Activated T-helper 1 cell treated with anti-CD3 and anti-CD28 coated beads, Interleukin-2, amount 50 U/mL, for 16 hours (primary cell): ENCODE measurements around the gene TM9SF1.

Experiments
- DNase-seq, 2 donors: peaks; one replicate each; pipeline ENCODE4 v3.0.0-alpha.2; 2020; ENCODE audit warnings: low read depth in 1 of 2, low spot score in 1 of 2

TM9SF1 gene

DNA sequence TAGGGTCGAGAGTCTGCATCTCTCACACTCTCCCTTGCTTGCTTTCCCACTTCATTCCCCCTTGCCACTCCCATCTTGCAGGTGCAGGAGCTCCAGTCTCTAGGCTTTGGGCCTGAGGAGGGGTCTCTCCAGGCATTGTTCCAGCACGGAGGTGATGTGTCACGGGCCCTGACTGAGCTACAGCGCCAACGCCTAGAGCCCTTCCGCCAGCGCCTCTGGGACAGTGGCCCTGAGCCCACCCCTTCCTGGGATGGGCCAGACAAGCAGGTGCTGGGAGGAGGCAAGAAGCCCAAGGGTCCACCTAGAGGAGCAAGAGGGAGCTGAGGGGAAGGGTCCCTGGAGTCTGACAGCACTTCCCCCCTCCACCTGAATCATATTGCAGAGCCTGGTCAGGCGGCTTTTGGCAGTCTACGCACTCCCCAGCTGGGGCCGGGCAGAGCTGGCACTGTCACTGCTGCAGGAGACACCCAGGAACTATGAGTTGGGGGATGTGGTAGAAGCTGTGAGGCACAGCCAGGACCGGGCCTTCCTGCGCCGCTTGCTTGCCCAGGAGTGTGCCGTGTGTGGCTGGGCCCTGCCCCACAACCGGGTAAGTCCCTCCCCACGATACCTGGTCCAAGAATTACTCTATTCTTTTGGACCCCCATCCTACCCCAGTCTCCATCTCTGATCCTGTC lies 43.7 kb downstream of the TM9SF1 start:
- DNase-seq = no peak

DNA sequence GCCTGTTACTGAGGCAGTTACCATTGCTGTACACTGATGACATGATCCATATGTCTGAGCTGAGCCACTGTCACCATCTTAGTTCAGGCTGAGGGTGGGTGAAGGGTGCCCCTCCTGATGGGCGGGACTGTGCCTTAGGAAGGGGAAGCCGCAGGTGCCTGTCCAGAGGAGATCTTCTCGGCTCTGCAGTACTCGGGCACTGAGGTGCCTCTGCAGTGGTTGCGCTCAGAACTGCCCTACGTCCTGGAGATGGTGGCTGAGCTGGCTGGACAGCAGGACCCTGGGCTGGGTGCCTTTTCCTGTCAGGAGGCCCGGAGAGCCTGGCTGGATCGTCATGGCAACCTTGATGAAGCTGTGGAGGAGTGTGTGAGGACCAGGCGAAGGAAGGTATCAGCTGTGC lies 44.2 kb downstream of the TM9SF1 start:
- no peak for DNase-seq

DNA sequence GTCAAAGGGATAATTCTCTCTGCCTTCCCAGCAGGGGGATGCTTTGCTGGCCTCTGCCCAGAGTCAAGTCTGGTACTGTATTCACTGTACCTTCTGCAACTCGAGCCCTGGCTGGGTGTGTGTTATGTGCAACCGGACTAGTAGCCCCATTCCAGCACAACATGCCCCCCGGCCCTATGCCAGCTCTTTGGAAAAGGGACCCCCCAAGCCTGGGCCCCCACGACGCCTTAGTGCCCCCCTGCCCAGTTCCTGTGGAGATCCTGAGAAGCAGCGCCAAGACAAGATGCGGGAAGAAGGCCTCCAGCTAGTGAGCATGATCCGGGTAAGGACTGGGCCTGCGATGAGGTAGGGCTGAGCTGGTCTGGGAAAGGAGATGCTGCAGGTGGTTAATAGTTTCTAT lies 44.7 kb downstream of the TM9SF1 start:
- no peak for DNase-seq

DNA sequence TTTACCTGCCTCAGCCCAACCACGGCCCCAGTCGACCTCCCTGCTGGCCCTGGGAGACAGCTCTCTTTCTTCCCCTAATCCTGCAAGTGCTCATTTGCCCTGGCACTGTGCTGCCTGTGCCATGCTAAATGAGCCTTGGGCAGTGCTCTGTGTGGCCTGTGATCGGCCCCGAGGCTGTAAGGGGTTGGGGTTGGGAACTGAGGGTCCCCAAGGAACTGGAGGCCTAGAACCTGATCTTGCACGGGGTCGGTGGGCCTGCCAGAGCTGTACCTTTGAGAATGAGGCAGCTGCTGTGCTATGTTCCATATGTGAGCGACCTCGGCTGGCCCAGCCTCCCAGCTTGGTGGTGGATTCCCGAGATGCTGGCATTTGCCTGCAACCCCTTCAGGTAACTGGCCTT lies 45.2 kb downstream of the TM9SF1 start:
- DNase-seq = no peak

DNA sequence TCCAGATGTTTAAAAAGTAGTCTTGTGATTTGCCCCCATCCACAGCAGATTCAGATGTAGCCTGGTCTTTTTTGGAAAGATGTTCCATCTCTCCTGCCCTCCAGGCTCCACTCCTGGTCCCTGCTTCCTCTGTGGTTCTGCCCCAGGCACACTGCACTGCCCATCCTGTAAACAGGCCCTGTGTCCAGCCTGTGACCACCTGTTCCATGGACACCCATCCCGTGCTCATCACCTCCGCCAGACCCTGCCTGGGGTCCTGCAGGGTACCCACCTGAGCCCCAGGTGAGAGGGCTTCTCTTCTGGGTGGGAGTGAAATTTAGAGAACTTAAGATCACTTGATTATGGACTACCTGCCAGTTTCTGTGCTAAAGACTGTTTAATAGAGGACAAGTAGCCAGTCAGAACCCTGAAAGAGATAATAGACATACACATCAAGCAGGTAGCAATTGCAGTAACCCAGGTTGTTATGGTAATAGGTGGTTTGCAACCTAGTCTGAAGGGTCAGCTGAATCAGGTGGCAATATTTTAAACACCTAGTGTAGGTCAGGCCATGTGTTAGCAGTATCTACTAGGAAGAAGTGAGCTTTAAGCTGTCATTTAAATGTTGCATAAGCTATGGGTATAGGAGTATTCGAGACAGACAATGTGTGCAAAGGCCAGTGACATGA lies 45.8 kb downstream of the TM9SF1 start:
- no peak for DNase-seq

DNA sequence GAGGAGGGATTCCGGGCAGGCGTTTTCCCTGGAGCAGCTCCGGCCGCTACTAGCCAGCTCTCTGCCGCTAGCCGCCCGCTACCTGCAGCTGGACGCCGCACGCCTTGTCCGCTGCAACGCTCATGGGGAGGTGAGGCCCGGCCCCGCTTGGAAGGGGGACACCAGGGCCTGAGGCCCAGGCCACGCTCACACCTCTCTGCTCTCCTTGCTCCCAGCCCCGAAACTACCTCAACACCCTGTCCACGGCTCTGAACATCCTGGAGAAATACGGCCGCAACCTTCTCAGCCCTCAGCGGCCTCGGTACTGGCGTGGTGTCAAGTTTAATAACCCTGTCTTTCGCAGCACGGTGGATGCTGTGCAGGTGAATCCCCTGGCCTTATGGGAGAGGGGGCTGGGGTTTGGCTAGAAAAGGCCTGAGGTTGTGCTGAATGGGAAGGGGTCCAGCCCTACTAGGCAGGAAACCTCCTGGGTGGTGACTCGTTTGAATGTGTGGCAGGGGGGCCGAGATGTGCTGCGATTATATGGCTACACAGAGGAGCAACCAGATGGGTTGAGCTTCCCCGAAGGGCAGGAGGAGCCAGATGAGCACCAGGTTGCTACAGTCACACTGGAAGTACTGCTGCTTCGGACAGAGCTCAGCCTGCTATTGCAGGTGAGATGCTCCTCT lies 47.3 kb downstream of the TM9SF1 start:
- no peak for DNase-seq

DNA sequence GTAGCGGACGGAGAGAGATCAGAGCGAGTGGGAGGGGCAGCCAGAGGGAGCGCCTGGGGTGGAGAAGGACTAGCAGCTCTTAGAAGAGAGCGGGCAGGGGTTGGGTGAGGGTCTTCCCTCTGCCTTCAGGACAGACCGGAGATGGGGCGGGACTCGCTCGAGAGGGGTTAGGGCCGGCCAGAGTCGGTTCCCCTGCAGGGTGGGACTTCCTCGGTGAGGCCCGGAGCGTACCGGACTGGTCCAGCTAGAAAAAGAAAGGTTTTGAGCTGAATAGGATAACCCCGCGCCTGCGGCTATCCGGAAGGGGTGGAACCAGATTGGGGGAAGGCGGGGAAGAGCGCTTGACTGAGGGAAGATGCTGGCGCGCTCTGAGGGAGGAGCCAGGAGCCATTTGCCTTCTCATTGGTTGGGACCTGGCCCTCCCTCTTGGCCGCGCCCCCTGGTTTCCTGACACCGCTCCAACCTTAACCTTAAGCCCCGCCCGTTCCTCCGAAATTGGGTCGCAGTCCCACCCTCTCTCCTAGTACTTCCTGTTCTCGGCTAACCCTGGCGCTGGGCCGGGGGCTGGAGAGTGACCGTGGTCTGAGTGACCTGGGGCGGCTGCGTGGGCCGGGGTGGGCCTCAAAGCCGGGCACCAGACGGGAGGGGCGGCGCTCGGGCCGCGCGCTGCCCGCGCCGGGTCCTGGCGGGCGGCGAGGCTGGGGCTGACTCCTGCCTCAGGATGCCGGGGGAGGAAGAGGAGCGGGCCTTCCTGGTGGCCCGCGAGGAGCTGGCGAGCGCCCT lies 48.1 kb downstream of the TM9SF1 start, which contains the start of gene RNF31:
TSS of gene RNF31 (plus strand) at position 521 of the 783 bp plus-strand sequence. CDS start at position 722, 201 bp downstream.
- peak; percentile 94 to 95 for DNase-seq

DNA sequence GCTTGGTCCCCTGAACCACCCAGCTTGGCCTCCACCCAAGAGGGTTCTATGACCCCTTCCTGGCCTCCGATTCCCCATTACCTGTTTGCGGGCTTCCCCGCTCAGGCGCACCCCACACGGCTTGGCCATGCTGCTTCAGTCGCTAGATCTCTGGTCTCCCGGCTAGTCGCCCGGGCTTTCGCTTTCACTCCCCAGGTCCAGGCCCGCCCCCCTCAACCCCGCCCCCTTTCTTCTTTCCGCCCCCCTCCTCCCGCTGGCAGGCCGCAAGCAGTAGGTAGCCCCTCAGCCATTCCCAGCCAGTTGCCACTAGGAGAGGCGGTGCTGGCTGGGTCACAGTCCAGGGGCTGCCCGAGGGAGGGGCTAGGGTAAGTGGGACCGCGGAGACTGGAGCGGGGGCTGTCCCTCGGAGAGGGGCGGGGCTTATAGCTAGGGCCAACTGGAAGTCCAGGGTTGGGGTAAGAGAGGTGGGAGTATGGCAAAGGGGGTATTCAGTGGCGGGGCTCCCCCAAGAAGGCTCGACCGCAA lies 48.7 kb downstream of the TM9SF1 start, which contains the start of gene PSME2:
TSS of gene PSME2 (minus strand) at position 158 of the 525 bp plus-strand sequence. CDS start at position 129, 29 bp downstream.
- DNase-seq = peak; percentile 51 to 74

DNA sequence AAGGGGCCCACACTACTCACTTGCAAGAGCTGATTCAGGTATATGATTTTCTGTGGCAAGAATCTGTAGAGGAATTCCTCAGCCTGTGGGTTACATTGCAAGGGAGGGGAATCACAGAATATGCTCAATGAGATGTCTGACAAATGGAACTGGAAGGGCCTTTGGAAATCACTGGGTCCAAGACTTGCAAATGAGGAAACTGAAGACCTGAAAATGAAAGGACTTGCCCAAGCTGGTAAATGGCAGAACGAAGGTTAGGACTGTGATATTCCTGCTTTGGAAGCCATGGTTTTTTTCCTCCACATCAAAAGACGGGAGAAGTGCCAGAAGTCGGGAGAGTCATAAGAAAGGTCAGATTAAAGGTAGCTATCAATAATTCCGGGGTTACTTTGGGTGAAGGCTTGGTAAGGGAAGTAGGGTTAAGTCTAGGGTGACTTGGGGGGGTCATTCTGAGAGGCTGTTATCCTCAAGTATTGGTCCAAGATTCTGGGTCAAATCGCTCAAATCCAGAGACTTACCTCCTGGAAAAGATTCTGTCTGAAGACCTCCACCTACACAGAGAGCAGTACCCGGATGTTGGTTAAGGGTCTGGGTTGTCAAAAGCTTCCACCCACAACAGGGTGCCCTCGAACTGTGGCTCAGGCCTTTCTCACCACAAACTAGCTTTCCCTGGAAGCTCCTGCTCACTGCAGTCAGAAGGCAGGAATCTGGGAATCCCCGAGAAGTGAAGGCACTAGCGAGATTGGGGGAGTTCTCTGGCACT lies 49.4 kb downstream of the TM9SF1 start:
- DNase-seq = no peak

DNA sequence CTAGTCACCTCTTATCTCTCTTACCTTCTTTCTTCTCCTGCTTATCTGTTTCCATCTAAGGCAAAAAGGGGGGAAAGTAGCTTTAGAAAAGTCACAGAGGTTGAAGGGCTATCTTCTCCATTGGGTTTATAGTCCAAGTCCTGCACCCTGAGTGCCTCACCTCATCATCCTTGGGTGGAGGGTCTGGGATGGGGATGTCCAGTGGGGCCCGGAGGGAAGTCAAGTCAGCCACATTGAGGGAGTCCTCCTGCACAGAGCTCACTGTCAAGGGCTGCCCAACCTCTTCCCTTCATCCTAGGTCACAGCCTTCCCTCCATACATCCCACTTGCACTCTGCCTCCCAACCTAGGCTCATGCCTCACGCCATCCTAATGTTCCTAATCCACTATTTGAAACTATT lies 50.0 kb downstream of the TM9SF1 start:
- DNase-seq = no peak

DNA sequence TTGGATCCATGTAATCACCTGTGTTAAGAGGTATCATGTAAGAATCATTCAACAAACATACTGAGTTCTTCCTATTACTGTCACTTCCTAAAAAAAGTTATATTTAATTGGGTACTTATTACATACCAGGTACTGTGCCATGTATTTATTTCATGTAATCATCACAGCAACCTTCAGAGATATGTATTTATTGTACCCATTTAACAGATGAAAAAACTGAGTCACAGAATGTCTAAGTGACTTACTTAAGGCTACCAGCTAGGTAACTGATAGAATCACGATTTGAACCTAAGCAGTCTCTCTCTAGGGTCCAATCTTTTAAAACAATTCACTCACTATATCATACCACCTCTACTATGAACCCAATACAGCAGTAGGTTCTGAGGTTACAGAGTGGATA lies 50.8 kb downstream of the TM9SF1 start:
- DNase-seq = no peak

DNA sequence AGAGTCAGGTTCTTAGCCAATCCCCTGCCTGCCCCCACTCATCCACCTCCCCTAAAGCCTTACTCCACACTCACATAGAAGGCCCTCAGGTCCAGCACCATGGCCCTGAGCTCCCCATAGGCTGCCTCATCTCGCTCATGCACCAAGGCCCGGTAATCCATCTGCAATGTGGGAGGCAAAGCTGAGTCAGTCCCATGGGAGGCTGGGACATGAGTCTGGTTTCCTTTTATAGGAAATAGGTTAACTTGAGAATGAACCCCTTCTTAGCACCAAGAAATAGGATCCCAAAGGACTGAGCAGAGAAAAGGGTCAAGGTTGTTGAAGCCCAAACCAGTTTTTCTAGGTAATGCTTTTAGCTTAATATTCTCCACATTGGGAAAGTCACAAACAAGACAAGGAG lies 51.7 kb downstream of the TM9SF1 start:
- no peak for DNase-seq

DNA sequence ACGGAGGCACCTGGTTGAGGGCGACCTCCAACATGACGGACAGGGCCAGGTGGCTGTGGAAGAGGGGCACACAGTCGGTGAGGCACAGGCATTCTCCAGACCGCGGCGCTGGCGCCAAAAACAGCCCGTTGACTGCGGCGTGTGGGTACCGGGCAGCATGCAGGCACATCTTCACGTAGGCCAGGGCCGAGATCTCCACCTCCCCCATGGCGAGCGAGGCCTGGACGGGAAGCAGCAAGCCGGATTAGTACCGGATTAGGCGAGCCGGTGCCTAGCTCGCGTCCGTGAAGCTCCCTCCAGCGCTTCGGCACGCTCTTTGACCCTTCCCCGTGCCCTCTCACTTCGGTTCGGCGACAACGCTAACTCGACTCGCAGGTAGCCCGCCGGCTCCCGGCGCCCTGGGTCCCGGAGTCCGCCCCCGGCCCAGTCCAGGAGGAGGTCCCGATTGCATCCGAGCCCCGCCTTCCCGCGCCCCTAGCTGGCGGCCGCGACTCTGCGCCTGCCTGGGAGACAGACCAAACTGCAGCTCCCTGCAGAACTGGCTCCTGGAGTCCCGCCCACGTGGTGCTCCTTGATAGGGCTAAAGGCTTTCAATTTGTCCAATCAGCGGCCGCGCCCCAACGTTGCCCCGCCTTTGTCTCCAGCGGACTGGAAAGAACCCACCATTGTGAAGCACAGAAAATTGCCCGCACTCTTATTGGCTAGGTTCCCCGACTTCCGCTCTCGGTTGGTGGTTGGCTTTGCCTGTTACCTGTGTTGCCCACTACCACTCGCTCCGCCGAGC lies 54.0 kb downstream of the TM9SF1 start, which contains the start of gene EMC9:
TSS of gene EMC9 (minus strand) at position 495 of the 784 bp plus-strand sequence. CDS start at position 208, 287 bp downstream.
- DNase-seq = peak; percentile 98

DNA sequence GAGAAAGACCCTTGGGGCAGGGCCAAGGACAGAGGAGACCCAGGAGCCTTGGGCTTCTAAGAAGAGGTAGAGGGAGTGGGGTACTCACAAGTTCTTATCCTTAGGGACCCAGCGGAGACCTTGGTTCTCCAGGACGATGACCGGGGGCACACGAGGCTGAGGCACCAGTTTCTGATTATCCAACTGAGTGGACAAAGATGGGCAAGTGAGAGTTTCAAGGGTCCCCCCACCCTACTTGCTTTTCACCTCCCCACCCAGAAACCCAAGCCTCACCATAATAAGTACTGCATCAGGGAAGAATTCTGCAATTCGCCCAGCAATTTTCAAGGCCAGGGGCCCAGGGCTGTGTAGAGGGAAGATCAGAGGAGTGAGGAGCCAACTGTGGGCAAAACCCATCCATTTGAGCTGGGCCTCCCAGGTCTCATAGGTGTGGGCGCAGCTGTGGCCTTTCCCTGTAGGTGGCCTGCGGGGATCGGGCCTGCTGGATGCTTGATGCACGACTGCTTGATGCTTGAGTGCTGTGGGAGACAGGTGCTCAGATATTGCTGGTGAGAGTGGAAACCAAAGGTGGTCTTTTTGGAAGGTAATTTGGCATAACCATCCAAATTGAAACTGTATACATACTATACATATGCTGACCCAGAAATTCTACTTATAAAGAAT lies 55.8 kb downstream of the TM9SF1 start:
- DNase-seq = no peak
